Neural cell (in vitro differentiated cells): Measurements from ENCODE around the gene YBX2. TPM values are rescaled to one million over a fixed set of nuclear protein-coding genes. Genes with fewer than 3 reads are reported as not detected.

ENCODE experiments used
- H2AFZ ChIP-seq: fragments of 200-600, 300-800 bp; sonication (generic), shearing (Covaris generic); 2 replicates; pipeline ENCODE4 v1.6.0; 2014; ENCODE audit warnings: low read depth, mild to moderate bottlenecking, antibody characterized with exemption, low read length, moderate library complexity
- H3F3A ChIP-seq: fragments of 200-600 bp; shearing (Covaris generic); 2 replicates; pipeline ENCODE4 v1.6.1; 2016; ENCODE audit warnings: mild to moderate bottlenecking, moderate library complexity, mixed read lengths, antibody characterized with exemption, low read length; ENCODE audit not compliant: insufficient read depth, poor library complexity, severe bottlenecking
- H3K27ac ChIP-seq: fragments of 200-600, 300-800 bp; sonication (generic), shearing (Covaris generic); 2 replicates; pipeline ENCODE4 v1.5.1; 2014; ENCODE audit warnings: mild to moderate bottlenecking, low read length, moderate library complexity
- H3K27me3 ChIP-seq: fragments of 300-800, 200-600 bp; sonication (generic), shearing (Covaris generic); 2 replicates; pipeline ENCODE4 v1.6.0; 2014; ENCODE audit warnings: mild to moderate bottlenecking, low read depth, low read length, moderate library complexity; ENCODE audit not compliant: insufficient read depth
- H3K36me3 ChIP-seq: fragments of 300-800, 200-600 bp; sonication (generic), shearing (Covaris generic); 2 replicates; pipeline ENCODE4 v1.5.1; 2014; ENCODE audit warnings: mild to moderate bottlenecking, antibody characterized with exemption, low read length, moderate library complexity; ENCODE audit not compliant: insufficient read depth
- H3K4me2 ChIP-seq: fragments of 300-800, 200-600 bp; sonication (generic), shearing (Covaris generic); 2 replicates; pipeline ENCODE4 v1.6.0; 2014; ENCODE audit warnings: mild to moderate bottlenecking, low read length
- H3K4me3 ChIP-seq: fragments of 300-800, 200-600 bp; sonication (generic), shearing (Covaris generic); 2 replicates; pipeline ENCODE4 v1.5.1; 2014; ENCODE audit warnings: mild to moderate bottlenecking, low read length, moderate library complexity
- H3K79me2 ChIP-seq: fragments of 200-600 bp; shearing (Covaris generic); replicated peaks from 2 replicates; pipeline ENCODE4 v1.6.0; 2014; ENCODE audit warnings: mild to moderate bottlenecking, low read length, moderate library complexity; ENCODE audit not compliant: insufficient read depth
- H3K9ac ChIP-seq: fragments of 300-800, 200-600 bp; sonication (generic), shearing (Covaris generic); 2 replicates; pipeline ENCODE4 v1.6.1; 2016; ENCODE audit warnings: mild to moderate bottlenecking, low read length, mixed read lengths
- H3K9me2 ChIP-seq: fragments of 200-600 bp; shearing (Covaris generic); 2 replicates; pipeline ENCODE4 v1.6.1; 2016; ENCODE audit warnings: mild to moderate bottlenecking, low read length, mixed read lengths; ENCODE audit not compliant: insufficient read depth
- H3K9me3 ChIP-seq: fragments of 200-600, 300-800 bp; sonication (generic), shearing (Covaris generic); 2 replicates; pipeline ENCODE4 v1.6.1; 2016; ENCODE audit warnings: mild to moderate bottlenecking, mixed run types, low read length, moderate library complexity, mixed read lengths
- H4K20me1 ChIP-seq: fragments of 200-600 bp; shearing (Covaris generic); 2 replicates; pipeline ENCODE4 v1.6.1; 2016; ENCODE audit warnings: mild to moderate bottlenecking, mixed run types; ENCODE audit not compliant: insufficient read depth
- CTCF ChIP-seq: fragments of 450-650 bp; IDR thresholded peaks from 2 replicates; pipeline ENCODE4 v1.5.1; 2014; ENCODE audit warnings: antibody characterized with exemption, mild to moderate bottlenecking, moderate library complexity; ENCODE audit not compliant: poor library complexity, severe bottlenecking
- EP300 ChIP-seq: fragments of 450-650 bp; conservative IDR thresholded peaks from 2 replicates; pipeline ENCODE4 v1.6.1; 2014; ENCODE audit warnings: antibody characterized with exemption, mild to moderate bottlenecking, moderate library complexity; ENCODE audit not compliant: poor library complexity, severe bottlenecking
- EZH2 ChIP-seq: fragments of 200-600, 300-800 bp; shearing (Covaris generic), sonication (generic); IDR thresholded peaks from 2 replicates; pipeline ENCODE4 v1.6.1; 2014; ENCODE audit warnings: antibody characterized with exemption, low read length, borderline replicate concordance, mild to moderate bottlenecking; ENCODE audit not compliant: insufficient read depth, poor library complexity, severe bottlenecking
- MXI1 ChIP-seq: fragments of 450-650 bp; conservative IDR thresholded peaks from 2 replicates; pipeline ENCODE4 v1.6.1; 2014; ENCODE audit warnings: antibody characterized with exemption, mild to moderate bottlenecking; ENCODE audit not compliant: poor library complexity, severe bottlenecking
- POLR2AphosphoS5 ChIP-seq: IDR thresholded peaks from 2 replicates; pipeline ENCODE4 v1.6.1; 2012
- RAD21 ChIP-seq: fragments of 450-650 bp; conservative IDR thresholded peaks from 2 replicates; pipeline ENCODE4 v1.6.1; 2014; ENCODE audit warnings: antibody characterized with exemption, mild to moderate bottlenecking, moderate library complexity
- REST ChIP-seq: IDR thresholded peaks from 2 replicates; pipeline ENCODE4 v1.6.1; 2012; ENCODE audit warnings: borderline replicate concordance
- SMC3 ChIP-seq: fragments of 450-650 bp; conservative IDR thresholded peaks from 2 replicates; pipeline ENCODE4 v1.6.1; 2014; ENCODE audit warnings: antibody characterized with exemption, mild to moderate bottlenecking, moderate library complexity; ENCODE audit not compliant: poor library complexity
- TAF1 ChIP-seq: IDR thresholded peaks from 2 replicates; pipeline ENCODE4 v1.6.1; 2012; ENCODE audit warnings: low read depth
- polyA plus RNA-seq: library from polyadenylated mRNA; depleted of rRNA; stranded (reverse); fragments of >200 nt; gene quantifications from 2 replicates; pipeline ENCODE4 v1.2.3, GENCODE V29; 2014

Gene YBX2
- polyA plus RNA-seq, 1 donor from 2014 or later: 2.1 TPM

GRCh38 chr17:7252176-7253043, 42.0 kb downstream of the YBX2 start, which contains the start of gene ELP5:
ELP5 (plus strand) TSS chr17:7252215; CDS start chr17:7252551, 336 bp downstream.
- TF ChIP-seq REST: peak; percentile 85
- no peak for TF ChIP-seq EZH2
- TF ChIP-seq RAD21: peak; percentile 45
- TF ChIP-seq POLR2AphosphoS5: peak; percentile 87
- TF ChIP-seq CTCF: peak; percentile 65
- TF ChIP-seq MXI1: peak; percentile 68
- peak; percentile 65 for TF ChIP-seq EP300
- TF ChIP-seq SMC3: peak; percentile 63
- TF ChIP-seq TAF1: peak; percentile 88

GRCh38 chr17:7251661-7252175, 42.7 kb downstream of the YBX2 start, which contains the start of gene CTDNEP1:
CTDNEP1 (minus strand) TSS chr17:7251734; CDS start chr17:7251296, 438 bp downstream.
- TF ChIP-seq TAF1: peak; percentile 11
- TF ChIP-seq REST: peak; percentile 45
- no peak for TF ChIP-seq EP300
- peak; percentile 78 for TF ChIP-seq POLR2AphosphoS5
- no peak for TF ChIP-seq RAD21
- no peaks in the 10 kb centered on the region for H3K9me3 ChIP-seq
- peak within 1 kb of the TSS; percentile 97 for H3K27ac ChIP-seq
- H3K9ac ChIP-seq: peak within 1 kb of the TSS; percentile 88
- no peaks in the 10 kb centered on the region for H3F3A ChIP-seq
- H2AFZ ChIP-seq: peak within 1 kb of the TSS; percentile 62
- peak within 1 kb of the TSS; percentile 70 for H3K4me3 ChIP-seq
- H3K4me2 ChIP-seq: peak within 1 kb of the TSS; percentile 95
- H3K79me2 ChIP-seq: peaks cover 55% of the 10 kb centered on the region
- H3K27me3 ChIP-seq: no peaks in the 10 kb centered on the region
- H4K20me1 ChIP-seq: no peaks in the 10 kb centered on the region
- H3K36me3 ChIP-seq: no peaks in the 10 kb centered on the region
- no peaks in the 10 kb centered on the region for H3K9me2 ChIP-seq

More at GRCh38 chr17:7252176-7253043, 42.0 kb downstream of the YBX2 start, which contains the start of gene ELP5:
- Histone ChIP-seq H3K9me2 (no peaks in the 10 kb centered on the region), H4K20me1 (no peaks in the 10 kb centered on the region), H2AFZ (peak within 1 kb of the TSS; percentile 62), H3K27ac (peak within 1 kb of the TSS; percentile 97), H3K9me3 (no peaks in the 10 kb centered on the region), H3F3A (no peaks in the 10 kb centered on the region), H3K27me3 (no peaks in the 10 kb centered on the region), H3K36me3 (no peaks in the 10 kb centered on the region), H3K4me3 (peak within 1 kb of the TSS; percentile 70), H3K79me2 (peaks cover 50% of the 10 kb centered on the region), H3K4me2 (peak within 1 kb of the TSS; percentile 95), H3K9ac (peak within 1 kb of the TSS; percentile 88)
